Uterus (tissue), 4 donors: ENCODE results near the gene IKZF4. TPM values are rescaled to one million over a fixed set of nuclear protein-coding genes. Genes with fewer than 3 reads are reported as not detected.
"Not testable (repeated sequence)": the region's sequence is repeated elsewhere in the genome, so short reads cannot be mapped to it uniquely, and the experiment has no call there.

Source experiments
- DNase-seq, 2 donors: peaks; one replicate each; pipeline ENCODE4 v3.0.0-alpha.2; 2019 to 2020
- H3K27ac ChIP-seq, 2 donors: fragments of 200-600 bp; sonication (generic); 1 replicate in 1 of 2; 2 replicates in 1 of 2; pipeline ENCODE4 v1.5.1; 2016 to 2018
- H3K27me3 ChIP-seq, 2 donors: fragments of 200-600 bp; sonication (generic); one replicate each; pipeline ENCODE4 v1.5.1; 2018 to 2019; ENCODE audit warnings: control low read depth in 1 of 2
- H3K36me3 ChIP-seq, 2 donors: fragments of 200-600 bp; sonication (generic); one replicate each; pipeline ENCODE4 v1.5.1; 2019; ENCODE audit warnings: control low read depth in 1 of 2
- H3K4me1 ChIP-seq, 2 donors: fragments of 200-600 bp; sonication (generic); one replicate each; pipeline ENCODE4 v1.5.1; 2018 to 2019; ENCODE audit warnings: control low read depth in 1 of 2
- H3K4me3 ChIP-seq, 2 donors: fragments of 200-600 bp; sonication (generic); 1 replicate in 1 of 2; 2 replicates in 1 of 2; pipeline ENCODE4 v1.5.1; 2018 to 2019; ENCODE audit warnings: mild to moderate bottlenecking in 1 of 2
- H3K9me3 ChIP-seq, 2 donors: fragments of 200-600 bp; sonication (generic); one replicate each; pipeline ENCODE4 v1.5.1; 2019; ENCODE audit warnings: control low read depth in 1 of 2
- CTCF ChIP-seq, 4 experiments: fragments of 200-600 bp in 2 of 4; fragments of 450-650 bp in 2 of 4; sonication (generic) in 2 of 4; IDR thresholded peaks; one replicate each; pipeline ENCODE4 v1.5.1; 2016 to 2019; ENCODE audit warnings: antibody characterized with exemption in 4 of 4, mild to moderate bottlenecking in 2 of 4, moderate library complexity in 1 of 4
- POLR2A ChIP-seq, 2 donors: fragments of 450-650 bp; IDR thresholded peaks; one replicate each; pipeline ENCODE4 v1.6.1; 2016; ENCODE audit warnings: antibody characterized with exemption in 2 of 2, mild to moderate bottlenecking in 1 of 2, moderate library complexity in 1 of 2
- intact Hi-C: fragments of 100-400 bp; cut with DNase I; formaldehyde crosslinking; loops from one replicate; pipeline ENCODE4 v1.15.1; 2023; ENCODE audit warnings: low total_unique reads
- total RNA-seq, 4 donors: library from RNA; depleted of rRNA in 3 of 4; stranded (reverse); fragments of >200 nt in 3 of 4; gene quantifications; one replicate each; pipeline versions ENCODE4 v1.1.0 to v1.2.4, GENCODE V29; 2014 to 2023
- donor health status: DM: yes; HTN: yes; CAD: no.

IKZF4 gene
- total RNA-seq, 4 donors from 2014 or later: 4.4 to 19.4 (median 5.6) TPM; not detected in 1

- TF ChIP-seq POLR2A (IDR thresholded peaks at IDR 0.05): no peak
- no peak for TF ChIP-seq CTCF (IDR thresholded peaks at IDR 0.05)
- H3K27ac ChIP-seq: peak overlapping the region; percentile 91 to 92
- H3K36me3 ChIP-seq: no peaks in the 10 kb centered on the region
- no peaks in the 10 kb centered on the region for H3K9me3 ChIP-seq
- no peak for DNase-seq
- H3K27me3 ChIP-seq: no peaks in the 10 kb centered on the region
- peaks cover 0 to 14% of the 10 kb centered on the region in 2 donors for H3K4me1 ChIP-seq
- H3K4me3 ChIP-seq: peak overlapping the region; percentile 72 to 79
- intact Hi-C loops: loop anchor here (10.0 kb wide), 1 partner anchor 48 kb away; the partner anchor contains the start of gene SUOX
These were observed 22.0 kb downstream of the IKZF4 start for GRCh38 chr12:56042843-56043242.

- Histone ChIP-seq H3K36me3 (no peaks in the 10 kb centered on the region), H3K4me1 (peaks cover 0 to 14% of the 10 kb centered on the region in 2 donors), H3K4me3 (no peak overlapping the region), H3K27ac (peak overlapping the region in 1 of 2 donors; percentile 53), H3K9me3 (no peaks in the 10 kb centered on the region), H3K27me3 (no peaks in the 10 kb centered on the region)
- TF ChIP-seq POLR2A (IDR thresholded peaks at IDR 0.05) (no peak), CTCF (IDR thresholded peaks at IDR 0.05) (no peak)
- intact Hi-C loops: loop anchor here (10.0 kb wide), 1 partner anchor 51 kb away; the partner anchor contains the start of gene SUOX
- no peak for DNase-seq
These were observed 25.4 kb downstream of the IKZF4 start for GRCh38 chr12:56046027-56046780.

- intact Hi-C loops: no loop called here
- TF ChIP-seq CTCF (IDR thresholded peaks at IDR 0.05): no peak
- TF ChIP-seq POLR2A (IDR thresholded peaks at IDR 0.05): no peak
- no peak for DNase-seq
These were observed 32.6 kb downstream of the IKZF4 start for GRCh38 chr12:56053407-56053893.

GRCh38 chr12:56059964-56060363, 39.1 kb downstream of the IKZF4 start:
- H3K27me3 ChIP-seq, intact Hi-C loops, H3K4me1 ChIP-seq, DNase-seq, H3K36me3 ChIP-seq, H3K4me3 ChIP-seq, H3K27ac ChIP-seq, H3K9me3 ChIP-seq: not testable (repeated sequence)

More at GRCh38 chr12:56053407-56053893, 32.6 kb downstream of the IKZF4 start:
- Histone ChIP-seq H3K4me1 (no peaks in the 10 kb centered on the region), H3K27ac (no peak overlapping the region), H3K4me3 (no peak overlapping the region), H3K36me3 (no peaks in the 10 kb centered on the region), H3K27me3 (no peaks in the 10 kb centered on the region), H3K9me3 (no peaks in the 10 kb centered on the region)

- Histone ChIP-seq H3K4me3 (no peak overlapping the region), H3K9me3 (no peaks in the 10 kb centered on the region), H3K27ac (no peak overlapping the region), H3K27me3 (no peaks in the 10 kb centered on the region), H3K36me3 (no peaks in the 10 kb centered on the region), H3K4me1 (no peaks in the 10 kb centered on the region)
- DNase-seq: no peak
- intact Hi-C loops: no loop called here
- TF ChIP-seq CTCF (IDR thresholded peaks at IDR 0.05) (no peak), POLR2A (IDR thresholded peaks at IDR 0.05) (no peak)
These were observed 41.1 kb downstream of the IKZF4 start for GRCh38 chr12:56061982-56062381.
